Activated CD4-positive, CD25-positive, alpha-beta regulatory T cell treated with anti-CD3 and anti-CD28 coated beads, Interleukin-2, amount 50 U/mL, for 24 hours (primary cell): ENCODE results near the gene METTL8.

Experiments used
- ATAC-seq, 2 donors: fragments of 150-1000 bp; cut with Tn5 transposase; one replicate each; pipeline ENCODE4 v1.10.0; 2021; ENCODE audit warnings: mild to moderate bottlenecking in 1 of 2, moderate library complexity in 1 of 2

The METTL8 gene

DNA sequence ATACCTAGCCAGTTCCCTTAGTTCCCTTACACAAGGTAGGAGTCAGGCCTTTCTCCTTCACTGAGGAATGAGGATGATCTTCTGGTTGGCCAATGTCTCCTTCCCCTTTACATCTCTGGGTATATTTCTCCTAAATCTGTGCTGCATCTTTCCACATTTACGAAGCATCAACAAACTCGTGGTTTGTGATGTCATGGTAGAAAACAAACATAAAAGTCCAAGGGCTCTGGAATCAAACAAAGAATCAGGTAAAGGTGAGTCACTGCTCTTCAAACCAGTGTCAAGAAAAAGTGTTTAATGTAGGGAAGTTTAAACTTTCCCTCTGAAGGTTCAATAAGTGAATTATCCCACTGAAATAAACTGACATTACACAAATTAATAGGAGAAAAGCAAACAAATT is 122.9 kb downstream of the METTL8 start:
- no peak for ATAC-seq

DNA sequence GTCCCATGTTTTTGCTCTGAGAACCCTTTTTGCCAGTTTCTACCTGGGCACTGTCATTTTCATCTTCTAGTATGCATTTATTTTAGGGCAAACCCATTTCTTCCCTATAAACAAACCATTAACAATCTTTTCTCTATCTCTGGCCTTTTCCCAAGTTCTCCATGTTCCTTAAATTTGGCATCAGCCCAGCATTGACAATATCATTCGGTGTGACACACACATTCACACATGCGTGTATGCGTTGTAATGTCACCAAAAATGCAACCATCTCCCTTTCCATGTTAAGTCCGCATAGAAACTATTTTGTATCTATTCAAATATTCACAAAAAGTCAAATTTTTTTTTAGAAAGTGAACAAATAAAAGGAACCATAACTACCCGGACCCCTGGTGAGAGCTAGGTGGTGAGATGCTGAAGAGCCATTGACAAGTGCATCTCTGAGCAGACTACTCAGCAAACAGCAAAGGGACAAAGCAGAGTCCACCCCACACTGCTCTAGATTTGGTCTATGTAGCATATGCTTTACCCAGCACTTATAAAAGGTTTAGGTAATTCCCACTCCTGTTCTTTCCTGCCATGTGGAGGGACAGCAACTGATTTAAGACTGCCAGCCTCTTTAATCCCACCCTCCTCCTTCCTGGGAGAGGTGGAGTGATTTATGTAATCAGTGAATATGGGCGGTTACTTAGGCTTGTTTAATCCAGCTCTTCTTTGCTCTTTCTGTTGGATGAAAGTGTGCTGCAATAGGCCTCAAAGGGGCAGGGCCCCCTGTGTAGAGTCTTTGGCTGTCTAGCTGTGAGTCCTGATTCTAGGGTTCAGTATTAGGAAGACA is 124.1 kb downstream of the METTL8 start:
- ATAC-seq, result no peak

DNA sequence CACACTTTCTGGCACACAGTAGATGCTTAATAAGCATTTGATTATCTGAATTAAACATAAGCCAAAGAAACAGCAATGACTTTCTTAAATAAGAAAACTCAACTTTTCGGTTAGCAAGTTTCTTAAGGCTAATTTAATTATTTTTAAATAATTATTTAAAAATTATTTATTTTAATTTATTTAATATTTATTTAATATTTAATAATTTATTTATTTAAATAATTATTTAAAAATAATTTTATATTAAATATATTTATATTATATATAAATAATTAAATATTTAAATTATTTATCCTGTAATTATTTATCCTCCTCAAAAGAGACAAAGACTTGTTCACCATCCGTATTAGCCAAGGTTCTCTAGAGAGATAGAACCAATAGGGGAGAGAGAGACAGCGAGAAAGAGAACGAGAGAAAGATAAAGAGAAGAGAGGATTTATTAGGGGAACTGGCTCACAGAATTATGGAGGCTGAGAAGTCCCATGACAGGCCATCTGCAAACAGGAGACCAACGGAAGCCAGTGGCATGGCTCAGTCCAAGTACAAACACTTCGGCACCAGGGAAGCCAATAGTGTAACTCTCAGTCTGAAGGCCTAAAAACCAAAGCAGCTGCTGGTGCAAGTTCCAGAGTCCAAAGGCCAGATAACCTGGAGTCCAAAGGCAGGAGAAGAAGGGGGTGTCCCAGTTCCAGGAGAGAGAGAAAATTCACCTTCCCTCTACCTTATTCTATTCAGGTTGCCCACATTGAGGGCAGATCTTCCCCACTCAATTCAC is 125.3 kb downstream of the METTL8 start:
- no peak for ATAC-seq

DNA sequence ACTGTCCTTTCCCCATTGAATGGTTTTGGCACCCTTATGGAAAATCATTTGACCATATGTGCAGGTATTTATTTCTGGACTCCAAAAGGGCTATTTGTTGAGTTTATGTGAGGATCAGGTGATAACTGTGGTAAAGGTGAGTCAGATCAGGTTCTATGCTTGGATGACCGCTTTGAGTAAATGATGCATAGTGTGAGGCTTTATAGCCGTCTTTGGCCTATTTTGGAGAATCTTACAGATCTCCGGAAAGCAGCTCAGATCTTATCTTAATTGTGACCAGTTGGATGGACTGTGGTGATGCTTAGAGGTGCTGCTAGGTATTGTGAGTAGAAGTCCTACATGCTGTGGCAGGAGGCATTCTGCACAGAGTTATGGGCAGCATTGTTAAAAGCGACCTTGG is 126.2 kb downstream of the METTL8 start:
- ATAC-seq, result no peak

DNA sequence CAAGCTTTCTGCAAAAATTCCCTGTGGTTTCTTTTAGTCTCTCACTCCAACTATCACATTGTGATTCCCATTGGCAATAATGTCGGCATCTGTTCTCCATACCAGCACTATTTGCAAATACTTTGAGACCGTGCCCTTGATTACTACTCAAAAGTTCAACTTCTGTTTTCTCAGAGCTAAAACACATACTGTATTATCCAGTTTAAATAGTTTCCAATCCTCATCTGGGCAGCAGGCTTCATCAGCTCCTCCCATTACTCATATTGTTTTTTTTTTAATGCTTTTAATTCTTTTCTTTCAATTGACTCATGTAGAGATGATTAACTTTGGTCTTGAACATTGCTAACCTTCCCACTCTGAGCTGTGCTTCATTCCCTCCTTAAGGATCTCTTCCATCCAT is 135.8 kb downstream of the METTL8 start:
- ATAC-seq, result no peak

DNA sequence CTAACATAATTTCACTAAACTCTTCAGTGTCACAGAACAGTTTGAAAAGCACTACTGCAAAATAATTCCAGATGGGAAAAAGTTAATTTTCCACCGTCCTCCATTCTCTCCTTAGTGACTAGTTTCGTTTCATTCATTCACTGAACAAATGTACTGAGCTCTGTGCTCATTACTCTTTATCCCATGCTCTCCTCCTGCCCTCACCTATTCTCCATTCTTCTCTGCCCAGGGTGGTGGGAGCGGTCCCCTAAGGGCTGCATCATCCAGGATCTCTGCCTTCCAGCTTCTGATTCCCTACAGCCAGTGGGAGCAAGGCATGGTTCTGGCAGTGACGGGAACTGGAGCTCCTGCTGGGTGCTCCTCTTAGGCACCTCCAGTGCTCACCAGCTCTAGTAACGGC is 139.2 kb downstream of the METTL8 start:
- ATAC-seq, result no peak

DNA sequence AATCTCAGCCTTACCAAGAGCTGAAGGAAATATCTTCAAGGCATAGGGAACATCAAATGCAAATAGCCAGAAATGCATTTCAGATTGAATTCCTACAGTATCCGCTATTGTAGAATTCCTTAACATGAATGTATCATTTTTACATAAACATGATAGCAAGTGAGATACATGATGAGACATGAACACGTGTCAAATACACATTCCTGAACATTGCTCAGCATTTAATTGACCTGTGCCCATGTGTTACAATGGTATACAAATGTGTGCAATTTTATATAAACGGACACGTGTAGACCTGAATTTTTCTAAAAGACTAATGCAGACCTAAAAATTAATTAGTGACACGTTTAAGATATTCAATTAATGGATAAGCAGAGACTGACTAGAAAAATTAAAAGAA is 140.1 kb downstream of the METTL8 start:
- ATAC-seq, result no peak

DNA sequence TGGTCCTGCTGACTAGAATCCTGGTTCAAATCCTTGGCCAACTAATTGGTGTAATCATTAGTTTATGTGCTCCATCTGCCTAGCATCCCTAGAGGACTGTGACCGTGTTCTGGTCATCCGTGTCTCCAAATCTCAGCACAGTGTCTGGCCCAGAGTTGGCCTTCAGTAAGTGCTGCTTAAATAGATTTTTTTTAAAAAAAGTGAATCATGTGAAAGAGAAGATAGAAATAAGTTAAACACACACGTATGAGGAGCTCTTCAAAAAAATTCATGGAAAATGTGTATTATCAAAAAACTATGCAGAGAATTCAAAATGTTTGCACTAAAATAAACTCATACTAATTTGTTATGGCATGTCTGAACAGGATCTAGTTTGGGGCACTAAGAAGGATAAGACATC is 143.8 kb downstream of the METTL8 start:
- ATAC-seq, result no peak

DNA sequence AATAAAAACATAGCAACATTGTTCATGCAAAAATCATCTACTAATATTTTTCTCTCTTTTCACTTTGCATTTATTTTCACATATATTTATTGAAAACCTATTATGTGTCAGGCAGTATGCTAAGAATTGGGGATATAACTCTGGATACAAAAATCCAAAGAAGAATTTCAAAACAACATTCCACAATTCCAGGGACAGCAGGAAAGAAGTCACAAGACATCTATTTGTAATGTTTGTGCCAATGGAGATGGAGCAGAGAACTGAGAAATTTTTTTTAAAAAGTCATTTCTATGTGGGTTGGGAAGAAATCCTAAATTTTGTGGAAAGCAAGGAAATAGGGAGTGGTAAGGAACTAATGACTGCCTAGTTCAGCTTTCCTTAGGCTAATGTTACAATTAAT is 144.5 kb downstream of the METTL8 start:
- ATAC-seq, result no peak

DNA sequence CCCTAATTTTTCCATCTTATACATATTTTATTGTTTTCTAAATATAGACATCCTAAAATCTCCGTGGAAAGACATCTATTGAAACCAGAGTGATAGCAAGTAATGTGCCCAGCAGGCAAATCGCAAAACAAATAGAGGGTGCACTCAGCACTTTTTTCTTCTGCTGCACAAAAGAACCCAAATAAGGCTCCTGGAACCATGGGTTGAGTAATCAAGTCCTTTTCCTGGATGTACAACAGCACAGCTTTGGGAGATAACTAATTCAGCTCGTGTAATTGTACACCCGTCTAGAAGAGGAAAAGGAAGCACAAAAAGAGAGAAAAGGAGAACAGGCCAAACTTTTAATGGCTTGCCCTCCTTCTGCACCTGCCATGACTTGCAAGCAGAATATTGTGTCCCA is 146.2 kb downstream of the METTL8 start:
- no peak for ATAC-seq

DNA sequence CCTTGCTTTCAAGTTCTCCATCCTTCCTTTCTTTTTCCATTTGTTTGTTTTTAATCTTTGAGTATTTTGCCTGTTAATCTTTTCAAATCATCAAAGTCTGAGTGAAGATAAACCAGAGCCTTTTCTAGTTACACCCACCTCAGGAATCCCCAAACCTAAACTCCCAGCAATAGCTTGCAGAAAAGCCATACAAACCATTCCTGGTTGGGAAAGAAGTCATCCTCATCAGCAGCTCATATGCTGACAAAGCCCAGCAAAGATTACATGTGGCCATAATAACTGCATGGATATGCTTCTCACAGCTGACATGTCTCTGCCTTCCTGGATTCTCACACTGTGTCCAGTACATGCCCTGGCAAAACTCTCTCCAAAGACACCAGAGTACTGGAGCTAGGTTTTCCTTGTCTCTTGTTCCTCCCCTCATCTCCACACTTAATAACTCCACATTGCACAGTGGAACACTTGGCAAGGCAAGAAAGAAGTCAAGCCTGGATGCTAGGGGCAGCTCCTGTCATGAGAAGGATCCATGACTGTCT is 146.7 kb downstream of the METTL8 start:
- no peak for ATAC-seq

DNA sequence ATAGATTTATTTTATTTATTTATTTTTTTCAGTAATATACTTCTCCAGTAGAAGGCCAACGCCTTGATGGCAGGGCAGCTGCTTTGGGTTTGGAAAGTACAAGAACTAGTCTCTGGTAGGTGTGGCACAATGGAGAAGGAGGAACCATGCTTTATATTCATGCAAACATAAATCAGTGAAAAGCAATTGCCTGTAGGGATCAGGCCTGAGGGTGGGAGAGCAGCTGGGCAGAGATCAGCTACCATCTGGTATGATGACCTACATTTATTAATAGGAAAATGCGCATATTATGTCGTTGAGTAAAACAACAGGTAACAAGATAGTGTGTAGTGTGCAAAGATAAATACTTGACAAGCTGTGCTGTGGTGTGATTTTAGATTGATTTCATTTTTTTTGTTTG is 152.7 kb downstream of the METTL8 start:
- ATAC-seq, result no peak

DNA sequence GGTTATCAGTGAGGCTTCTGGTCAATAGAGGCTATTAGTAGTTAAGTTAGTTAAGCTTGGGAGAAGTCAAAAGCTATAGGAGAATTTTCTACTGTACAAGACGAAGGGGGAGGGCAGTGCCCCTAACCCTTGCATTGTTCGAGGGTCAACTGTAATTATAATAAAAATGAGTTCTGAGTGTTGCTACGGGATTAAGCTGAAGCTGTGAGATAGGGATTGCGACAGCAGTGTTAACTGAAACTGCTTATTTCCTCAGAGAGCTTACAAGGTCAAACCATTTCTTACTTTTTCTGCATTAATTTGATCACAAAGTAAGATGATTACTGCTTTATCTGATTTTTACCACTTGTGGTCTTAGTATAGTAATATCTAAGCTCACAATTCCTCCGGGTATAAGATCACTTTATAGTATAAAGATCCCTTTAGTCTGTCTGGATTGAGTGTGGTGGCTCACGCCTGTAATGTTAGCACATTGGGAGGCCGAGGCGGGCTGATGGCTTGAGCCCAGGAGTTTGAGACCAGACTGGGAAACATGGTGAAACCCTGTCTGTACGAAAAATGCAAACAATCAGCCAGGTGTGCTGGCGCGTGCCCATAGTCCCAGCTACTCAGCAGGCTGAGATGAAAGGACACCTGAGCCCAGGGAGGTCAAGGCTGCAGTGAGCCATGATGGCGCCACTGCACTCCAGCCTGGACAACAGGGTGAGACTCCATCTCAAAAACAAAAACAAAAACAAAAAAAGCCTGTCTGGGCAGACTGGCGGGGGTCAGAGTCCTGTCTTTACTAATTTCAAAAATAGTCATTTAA is 153.6 kb downstream of the METTL8 start:
- no peak for ATAC-seq

DNA sequence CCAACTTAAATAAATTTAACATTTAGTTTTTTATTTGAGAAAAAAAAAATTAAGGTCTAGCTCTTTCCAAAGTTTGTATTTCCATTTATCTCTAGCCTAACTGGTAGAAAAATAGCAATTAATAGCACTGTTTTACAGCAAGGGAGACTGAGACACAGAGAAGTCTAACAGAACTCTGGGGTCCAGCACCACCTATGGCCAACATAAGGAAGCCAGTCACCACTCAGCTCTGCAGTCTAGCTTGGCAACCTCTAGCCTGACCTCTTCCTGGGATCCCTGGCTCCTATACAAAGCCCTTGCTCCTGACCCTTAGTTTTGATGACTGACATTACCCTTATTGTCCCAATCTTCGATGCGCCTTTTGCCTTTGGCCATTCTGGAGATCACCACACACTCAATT is 159.0 kb downstream of the METTL8 start:
- no peak for ATAC-seq

DNA sequence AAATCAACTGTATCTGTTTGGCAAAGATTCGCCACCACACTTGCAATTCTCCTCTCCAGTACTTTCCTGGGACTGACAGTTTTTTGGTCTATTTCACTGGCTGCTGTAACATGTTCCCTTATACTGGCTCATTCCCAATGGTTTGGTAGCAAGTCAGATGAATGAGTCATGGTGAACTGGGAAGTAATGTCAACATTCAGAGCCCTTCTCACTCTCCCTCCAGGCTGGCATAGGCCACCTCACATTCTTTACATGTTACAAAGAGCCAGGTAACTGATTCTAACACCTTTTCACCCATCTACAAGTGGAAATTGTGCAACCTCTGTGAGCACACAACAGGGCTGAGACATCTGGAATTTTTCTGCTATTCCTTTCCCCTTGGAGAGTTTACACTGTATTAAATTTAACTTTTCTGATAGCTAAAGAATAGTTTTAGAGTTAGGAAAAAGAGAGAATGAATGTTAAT is 161.8 kb downstream of the METTL8 start:
- ATAC-seq, result no peak

DNA sequence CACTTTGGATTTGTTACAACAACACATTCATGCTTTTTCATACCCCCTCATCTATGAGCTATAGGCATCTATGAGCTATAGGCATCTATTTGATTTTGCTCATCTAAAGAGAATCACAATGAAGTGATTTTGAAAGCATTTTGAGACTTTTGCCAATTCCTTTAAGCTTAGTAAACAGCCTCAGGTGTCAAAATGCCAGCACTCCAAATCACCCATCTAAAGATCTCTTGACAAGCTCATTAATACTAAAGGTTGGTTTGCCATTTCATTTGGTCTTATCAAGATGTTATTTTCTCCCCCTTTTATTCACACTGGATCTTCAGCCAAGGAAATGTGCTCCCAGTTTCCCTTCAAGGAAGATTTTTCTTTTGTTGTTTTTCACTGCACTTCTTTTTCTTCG is 162.4 kb downstream of the METTL8 start:
- ATAC-seq, result no peak

DNA sequence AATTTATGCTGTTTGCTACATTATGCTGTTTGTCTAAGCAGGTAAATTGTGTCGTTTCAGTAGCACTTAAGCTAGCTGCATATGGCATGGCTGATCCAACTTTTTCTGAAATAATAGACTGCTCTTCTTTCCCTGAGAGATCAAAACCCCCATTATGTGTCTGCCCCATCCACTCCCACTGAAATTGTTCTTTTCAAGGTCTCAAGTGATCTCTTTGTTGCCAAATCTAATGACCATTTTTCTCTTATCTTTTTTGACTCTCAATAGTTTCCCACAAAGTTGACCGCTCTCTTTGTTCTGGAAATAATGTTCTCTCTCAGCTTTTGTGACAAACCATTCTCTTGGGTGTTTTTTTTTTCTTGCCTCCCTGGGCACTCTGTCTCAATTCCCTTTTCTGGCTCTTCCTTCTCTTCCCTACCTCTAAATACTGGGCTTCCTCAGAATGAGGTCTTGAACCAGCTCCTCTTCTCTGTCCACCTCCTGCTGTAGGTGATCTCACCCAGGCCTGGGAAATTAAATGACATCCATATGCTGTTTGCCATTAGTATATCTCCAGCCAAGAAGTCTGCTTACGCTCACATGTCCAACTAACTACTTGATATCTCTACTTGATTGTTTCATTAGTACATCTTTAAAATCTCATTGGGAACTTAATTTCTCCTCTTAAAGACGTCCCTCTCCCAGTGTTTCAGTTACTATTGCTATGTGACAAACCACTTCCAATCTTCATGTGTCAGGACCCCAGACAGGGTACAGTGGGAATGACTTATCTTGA is 165.7 kb downstream of the METTL8 start:
- ATAC-seq, result no peak
